ENCODE measurements around the gene PGS1. TPM values are rescaled to one million over a fixed set of nuclear protein-coding genes. Genes with fewer than 3 reads are reported as not detected.

PGS1 gene
- total RNA-seq, 5 donors from 2014 or later (not counting 1 experiment from before 2014, with no cell fraction given) = 60.5 to 87.2 (median 78.9) TPM

DNA sequence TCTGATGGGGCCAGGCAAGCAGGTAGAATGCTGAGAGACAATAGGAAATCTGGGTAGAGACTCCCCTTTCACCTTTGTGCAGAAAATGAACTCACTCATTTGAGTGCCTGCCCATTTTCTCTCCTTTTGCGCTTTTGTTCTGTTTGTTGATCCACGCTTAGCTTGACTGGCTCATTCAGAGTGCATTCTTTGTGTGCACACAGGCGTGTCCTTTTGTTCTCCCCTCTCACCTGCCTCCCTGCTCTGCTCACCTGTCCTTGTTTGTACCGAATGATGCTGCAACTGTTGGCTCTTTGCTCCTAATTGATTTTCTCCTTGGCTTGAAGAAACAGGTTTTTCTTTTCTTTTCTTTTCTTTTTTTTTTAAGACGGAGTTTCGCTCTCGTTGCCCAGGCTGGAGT, 15.8 kb downstream of the PGS1 start:
- H3K4me3 ChIP-seq (ENCODE audit: control insufficient read depth in 1 of 2, extremely low read depth in 1 of 2, low read length in 1 of 2) = no peak overlapping the region
- DNase-seq = no peak
- H3K4me3 Mint-ChIP-seq = no peak overlapping the region
- H3K4me1 Mint-ChIP-seq = peaks cover 13 to 43% (median 31%) of the 10 kb centered on the region in 3 donors
- no peaks in the 10 kb centered on the region for H3K27me3 ChIP-seq (replicated peaks in 1 of 2; ENCODE audit: control insufficient read depth in 2 of 2, extremely low read depth in 1 of 2, insufficient read depth in 2 of 2, low read length in 1 of 2)
- CTCF ChIA-PET = no interaction called here
- no peaks in the 10 kb centered on the region for H3K27me3 Mint-ChIP-seq
- peaks cover 0 to 18% of the 10 kb centered on the region in 2 experiments for H3K4me1 ChIP-seq (ENCODE audit: control insufficient read depth in 1 of 2, extremely low read depth in 1 of 2, insufficient read depth in 2 of 2, low read length in 2 of 2)
- no peak for ATAC-seq (replicated peaks in 1 of 4)
- H3K9me3 Mint-ChIP-seq = no peaks in the 10 kb centered on the region
- WGBS (ENCODE audit: insufficient coverage) = 96% methylated on average over 3 of the region's 7 CpGs
- H3K27ac Mint-ChIP-seq = no peak overlapping the region
- POLR2A ChIA-PET = no interaction called here
- peaks cover 11 to 68% of the 10 kb centered on the region in 2 donors for H3K36me3 ChIP-seq (ENCODE audit: control insufficient read depth in 2 of 2, extremely low read depth in 1 of 2, insufficient read depth in 1 of 2, low read length in 1 of 2)
- peaks cover 53% of the 10 kb centered on the region for H3K36me3 Mint-ChIP-seq
- no peaks in the 10 kb centered on the region for H3K9me3 ChIP-seq
- no peak overlapping the region for H3K27ac ChIP-seq (ENCODE audit: low read length)

DNA sequence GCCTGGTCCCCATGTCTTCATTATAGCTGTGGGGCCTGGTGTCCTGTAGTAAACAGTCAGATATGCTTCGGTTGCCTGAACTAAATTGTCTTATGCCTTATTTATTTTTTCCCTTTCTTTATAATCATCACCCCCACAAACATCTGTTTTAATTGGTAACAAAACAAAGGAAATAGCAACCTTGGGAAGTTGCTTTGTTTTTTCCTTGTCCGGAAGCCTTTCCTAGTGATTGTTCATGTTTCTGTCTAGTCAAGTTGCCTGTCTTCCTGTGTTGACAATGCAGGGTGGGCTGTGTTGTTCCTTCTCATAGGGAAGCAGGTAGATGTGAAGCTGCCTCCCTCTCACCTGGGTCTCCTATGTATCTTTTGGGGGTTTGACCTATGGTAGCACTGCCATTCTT, 16.7 kb downstream of the PGS1 start:
- DNase-seq (no peak), ATAC-seq (replicated peaks in 1 of 4) (no peak)
- peaks cover 11 to 74% of the 10 kb centered on the region in 2 donors for H3K36me3 ChIP-seq (ENCODE audit: control insufficient read depth in 2 of 2, extremely low read depth in 1 of 2, insufficient read depth in 1 of 2, low read length in 1 of 2)
- Mint-ChIP-seq H3K4me3 (no peak overlapping the region), H3K27ac (no peak overlapping the region), H3K36me3 (peaks cover 59% of the 10 kb centered on the region), H3K4me1 (peaks cover 9 to 35% (median 25%) of the 10 kb centered on the region in 3 donors), H3K9me3 (no peaks in the 10 kb centered on the region), H3K27me3 (no peaks in the 10 kb centered on the region)
- no peak overlapping the region for H3K27ac ChIP-seq (ENCODE audit: low read length)
- CTCF ChIA-PET = no interaction called here
- WGBS (ENCODE audit: insufficient coverage) = 86% methylated on average over 1 of the region's 2 CpGs
- POLR2A ChIA-PET = no interaction called here
- no peaks in the 10 kb centered on the region for H3K27me3 ChIP-seq (replicated peaks in 1 of 2; ENCODE audit: control insufficient read depth in 2 of 2, extremely low read depth in 1 of 2, insufficient read depth in 2 of 2, low read length in 1 of 2)
- H3K4me1 ChIP-seq (ENCODE audit: control insufficient read depth in 1 of 2, extremely low read depth in 1 of 2, insufficient read depth in 2 of 2, low read length in 2 of 2) = peaks cover 0 to 10% of the 10 kb centered on the region in 2 experiments
- H3K4me3 ChIP-seq (ENCODE audit: control insufficient read depth in 1 of 2, extremely low read depth in 1 of 2, low read length in 1 of 2) = no peak overlapping the region
- no peaks in the 10 kb centered on the region for H3K9me3 ChIP-seq

DNA sequence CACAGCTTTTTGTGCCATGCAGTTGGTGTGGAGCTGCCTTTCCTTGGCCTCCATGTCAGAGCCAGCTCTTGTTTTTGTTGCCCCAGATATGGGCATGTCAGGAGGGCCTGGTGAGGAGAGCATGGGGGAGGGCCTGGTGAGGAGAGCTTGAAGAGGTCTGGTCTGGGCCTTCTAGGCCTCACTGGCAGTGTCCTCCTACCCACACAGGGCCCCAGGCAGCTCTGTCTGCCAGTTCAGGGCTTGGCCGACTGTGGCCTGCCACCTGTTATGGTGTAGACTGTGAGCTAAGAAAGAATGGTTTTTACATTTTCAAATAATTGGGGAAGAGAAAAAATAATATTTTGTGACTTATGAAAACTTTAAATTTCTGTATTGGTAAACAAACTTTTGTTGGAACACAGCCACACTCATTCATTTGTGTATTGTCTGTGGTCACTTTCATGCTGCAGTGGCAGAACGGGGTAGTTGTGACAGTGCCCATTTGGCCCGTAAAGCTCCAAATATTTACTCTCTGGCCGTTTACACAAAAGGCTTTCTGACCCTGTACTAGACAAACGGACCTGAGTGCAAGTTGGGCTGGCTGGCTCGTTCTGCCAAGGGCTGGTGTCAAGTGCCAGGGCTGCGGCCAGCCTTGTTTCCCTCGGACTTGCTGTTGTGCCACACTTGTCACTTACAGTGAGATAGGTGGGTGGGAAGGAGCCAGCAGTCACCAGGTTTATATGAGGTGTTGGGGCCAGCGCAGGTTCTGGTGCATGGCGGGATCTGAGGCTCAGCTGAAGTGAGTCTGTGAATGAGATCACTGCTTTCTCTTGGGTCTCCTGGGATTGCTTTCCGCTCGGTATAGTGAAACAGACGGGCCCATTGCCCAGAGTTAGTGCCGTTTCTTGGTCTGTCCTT, 18.2 kb downstream of the PGS1 start:
- H3K27ac Mint-ChIP-seq = no peak overlapping the region
- WGBS (ENCODE audit: insufficient coverage) = 93% methylated on average over 7 of the region's 14 CpGs

DNA sequence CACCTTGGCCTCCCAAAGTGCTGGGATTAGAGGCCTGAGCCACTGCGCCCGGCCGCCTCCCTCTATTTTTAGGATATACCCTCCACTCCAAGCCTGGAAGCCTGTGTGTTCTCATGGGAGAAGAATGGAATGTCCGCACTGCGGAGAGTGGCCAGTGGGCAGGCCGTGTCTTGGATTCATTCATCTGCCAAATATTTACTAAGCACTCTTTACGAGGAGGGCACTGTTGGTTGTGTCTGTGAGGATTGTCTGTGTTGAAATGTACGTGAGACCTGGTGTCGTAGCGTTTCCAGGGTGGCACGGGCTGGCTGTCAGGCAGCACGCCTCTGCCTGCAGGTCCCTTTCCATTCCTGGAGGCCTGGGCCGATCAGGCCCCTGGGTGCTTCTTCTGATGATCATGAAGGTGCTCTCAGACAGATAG, 19.2 kb downstream of the PGS1 start:
- POLR2A ChIA-PET = no interaction called here
- no peak overlapping the region for H3K27ac Mint-ChIP-seq
- no peak for ATAC-seq (replicated peaks in 1 of 4)
- no peaks in the 10 kb centered on the region for H3K9me3 Mint-ChIP-seq
- Histone ChIP-seq H3K36me3 (ENCODE audit: control insufficient read depth in 2 of 2, extremely low read depth in 1 of 2, insufficient read depth in 1 of 2, low read length in 1 of 2) (peaks cover 11 to 84% of the 10 kb centered on the region in 2 donors), H3K9me3 (no peaks in the 10 kb centered on the region), H3K27ac (ENCODE audit: low read length) (no peak overlapping the region), H3K4me1 (ENCODE audit: control insufficient read depth in 1 of 2, extremely low read depth in 1 of 2, insufficient read depth in 2 of 2, low read length in 2 of 2) (no peaks in the 10 kb centered on the region), H3K27me3 (replicated peaks in 1 of 2; ENCODE audit: control insufficient read depth in 2 of 2, extremely low read depth in 1 of 2, insufficient read depth in 2 of 2, low read length in 1 of 2) (no peaks in the 10 kb centered on the region), H3K4me3 (ENCODE audit: control insufficient read depth in 1 of 2, extremely low read depth in 1 of 2, low read length in 1 of 2) (no peak overlapping the region)
- H3K36me3 Mint-ChIP-seq = peaks cover 70% of the 10 kb centered on the region
- no peak for DNase-seq
- WGBS (ENCODE audit: insufficient coverage) = 73% methylated on average over 7 of the region's 13 CpGs
- no peaks in the 10 kb centered on the region for H3K27me3 Mint-ChIP-seq
- CTCF ChIA-PET = no interaction called here
- H3K4me3 Mint-ChIP-seq = no peak overlapping the region
- H3K4me1 Mint-ChIP-seq = peaks cover 0 to 16% (median 14%) of the 10 kb centered on the region in 3 donors

More for the DNA sequence above, 18.2 kb downstream of the PGS1 start:
- Mint-ChIP-seq H3K27me3 (no peaks in the 10 kb centered on the region), H3K36me3 (peaks cover 68% of the 10 kb centered on the region), H3K4me1 (peaks cover 0 to 24% (median 19%) of the 10 kb centered on the region in 3 donors), H3K4me3 (no peak overlapping the region), H3K9me3 (no peaks in the 10 kb centered on the region)
- H3K4me3 ChIP-seq (ENCODE audit: control insufficient read depth in 1 of 2, extremely low read depth in 1 of 2, low read length in 1 of 2) = no peak overlapping the region
- no peaks in the 10 kb centered on the region for H3K27me3 ChIP-seq (replicated peaks in 1 of 2; ENCODE audit: control insufficient read depth in 2 of 2, extremely low read depth in 1 of 2, insufficient read depth in 2 of 2, low read length in 1 of 2)
- H3K9me3 ChIP-seq = no peaks in the 10 kb centered on the region
- ChIA-PET CTCF (interaction anchor here in 1 of 2 donors (0.5 kb wide), 1 partner anchor 103 kb away, joined by 4 read pairs; no protein-coding TSS in a partner anchor), POLR2A (interaction anchor here in 1 of 2 donors (0.6 kb wide), 1 partner anchor 491 kb away, joined by 6 read pairs; no protein-coding TSS in a partner anchor)
- H3K36me3 ChIP-seq (ENCODE audit: control insufficient read depth in 2 of 2, extremely low read depth in 1 of 2, insufficient read depth in 1 of 2, low read length in 1 of 2) = peaks cover 11 to 80% of the 10 kb centered on the region in 2 donors
- DNase-seq = no peak
- no peaks in the 10 kb centered on the region for H3K4me1 ChIP-seq (ENCODE audit: control insufficient read depth in 1 of 2, extremely low read depth in 1 of 2, insufficient read depth in 2 of 2, low read length in 2 of 2)
- ATAC-seq (replicated peaks in 1 of 4) = no peak
- no peak overlapping the region for H3K27ac ChIP-seq (ENCODE audit: low read length)

GRCh38 chr17:78398390-78398789, 19.9 kb downstream of the PGS1 start:
- H3K4me3 Mint-ChIP-seq = no peak overlapping the region
- ChIA-PET POLR2A (no interaction called here), CTCF (no interaction called here)
- DNase-seq (no peak), ATAC-seq (replicated peaks in 1 of 4) (no peak)
- Histone ChIP-seq H3K36me3 (ENCODE audit: control insufficient read depth in 2 of 2, extremely low read depth in 1 of 2, insufficient read depth in 1 of 2, low read length in 1 of 2) (peaks cover 10 to 87% of the 10 kb centered on the region in 2 donors), H3K9me3 (no peaks in the 10 kb centered on the region), H3K27me3 (replicated peaks in 1 of 2; ENCODE audit: control insufficient read depth in 2 of 2, extremely low read depth in 1 of 2, insufficient read depth in 2 of 2, low read length in 1 of 2) (no peaks in the 10 kb centered on the region), H3K4me1 (ENCODE audit: control insufficient read depth in 1 of 2, extremely low read depth in 1 of 2, insufficient read depth in 2 of 2, low read length in 2 of 2) (no peaks in the 10 kb centered on the region), H3K4me3 (ENCODE audit: control insufficient read depth in 1 of 2, extremely low read depth in 1 of 2, low read length in 1 of 2) (no peak overlapping the region), H3K27ac (ENCODE audit: low read length) (no peak overlapping the region)
- H3K27ac Mint-ChIP-seq = no peak overlapping the region
- H3K9me3 Mint-ChIP-seq = no peaks in the 10 kb centered on the region
- peaks cover 0 to 14% (median 12%) of the 10 kb centered on the region in 3 donors for H3K4me1 Mint-ChIP-seq
- peaks cover 75% of the 10 kb centered on the region for H3K36me3 Mint-ChIP-seq
- 95% methylated on average over 2 of the region's 3 CpGs for WGBS (ENCODE audit: insufficient coverage)
- no peaks in the 10 kb centered on the region for H3K27me3 Mint-ChIP-seq

- no peak overlapping the region for H3K4me3 ChIP-seq (ENCODE audit: control insufficient read depth in 1 of 2, extremely low read depth in 1 of 2, low read length in 1 of 2)
- ATAC-seq (replicated peaks in 1 of 4) (no peak), DNase-seq (no peak)
- H3K9me3 ChIP-seq = no peaks in the 10 kb centered on the region
- H3K27me3 Mint-ChIP-seq = no peaks in the 10 kb centered on the region
- H3K36me3 ChIP-seq (ENCODE audit: control insufficient read depth in 2 of 2, extremely low read depth in 1 of 2, insufficient read depth in 1 of 2, low read length in 1 of 2) = peaks cover 14 to 90% of the 10 kb centered on the region in 2 donors
- no peak overlapping the region for H3K27ac ChIP-seq (ENCODE audit: low read length)
- ChIA-PET CTCF (no interaction called here), POLR2A (no interaction called here)
- H3K4me3 Mint-ChIP-seq = no peak overlapping the region
- H3K4me1 Mint-ChIP-seq = peaks cover 0 to 11% (median 9%) of the 10 kb centered on the region in 3 donors
- H3K27ac Mint-ChIP-seq = no peak overlapping the region
- H3K27me3 ChIP-seq (replicated peaks in 1 of 2; ENCODE audit: control insufficient read depth in 2 of 2, extremely low read depth in 1 of 2, insufficient read depth in 2 of 2, low read length in 1 of 2) = no peaks in the 10 kb centered on the region
- peaks cover 77% of the 10 kb centered on the region for H3K36me3 Mint-ChIP-seq
- no peaks in the 10 kb centered on the region for H3K4me1 ChIP-seq (ENCODE audit: control insufficient read depth in 1 of 2, extremely low read depth in 1 of 2, insufficient read depth in 2 of 2, low read length in 2 of 2)
- no peaks in the 10 kb centered on the region for H3K9me3 Mint-ChIP-seq
- WGBS (ENCODE audit: insufficient coverage) = 88% methylated on average over 28 of the region's 28 CpGs
Observed at GRCh38 chr17:78399028-78399692, 20.7 kb downstream of the PGS1 start.

Data from T-cell (primary cell).